Neuron (in vitro differentiated cells): Measurements from ENCODE around the gene SEPTIN5.
A peak's percentile ranks its signal among the peaks of the same experiment; 100 is the strongest.

ENCODE experiments used
- H2AFZ ChIP-seq: one replicate; pipeline ENCODE4 v1.6.1; 2013; ENCODE audit warnings: low read depth, mild to moderate bottlenecking, inconsistent platforms, low read length, moderate library complexity
- H3K27me3 ChIP-seq: one replicate; pipeline ENCODE4 v1.6.1; 2013; ENCODE audit warnings: low read length; ENCODE audit not compliant: insufficient read depth
- H3K36me3 ChIP-seq: one replicate; pipeline ENCODE4 v1.6.1; 2013; ENCODE audit warnings: low read length; ENCODE audit not compliant: insufficient read depth
- H3K4me1 ChIP-seq: one replicate; pipeline ENCODE4 v1.6.1; 2013; ENCODE audit warnings: low read length; ENCODE audit not compliant: insufficient read depth
- H3K4me3 ChIP-seq: 2 replicates; pipeline ENCODE4 v1.5.1; 2013; ENCODE audit warnings: mild to moderate bottlenecking, low read length, moderate library complexity
- H3K9me3 ChIP-seq: one replicate; pipeline ENCODE4 v1.6.1; 2013; ENCODE audit warnings: low read length

SEPTIN5 gene

GRCh38 chr22:19715188-19715930, 1.1 kb downstream of the SEPTIN5 start:
- H3K9me3 ChIP-seq: peaks cover 5% of the 10 kb centered on the region
- peak overlapping the region; percentile 46 for H3K4me3 ChIP-seq
- peaks cover 34% of the 10 kb centered on the region for H3K27me3 ChIP-seq

GRCh38 chr22:19716041-19716828, 1.9 kb downstream of the SEPTIN5 start:
- H3K36me3 ChIP-seq: peaks cover 5% of the 10 kb centered on the region
- H2AFZ ChIP-seq: no peak overlapping the region
- H3K27me3 ChIP-seq: peaks cover 32% of the 10 kb centered on the region
- H3K4me3 ChIP-seq: no peak overlapping the region
- peaks cover 5% of the 10 kb centered on the region for H3K9me3 ChIP-seq
- peaks cover 6% of the 10 kb centered on the region for H3K4me1 ChIP-seq

More at GRCh38 chr22:19715188-19715930, 1.1 kb downstream of the SEPTIN5 start:
- H2AFZ ChIP-seq: peak overlapping the region; percentile 87
- H3K4me1 ChIP-seq: peaks cover 6% of the 10 kb centered on the region
- peaks cover 5% of the 10 kb centered on the region for H3K36me3 ChIP-seq

GRCh38 chr22:19716829-19717105, 2.5 kb downstream of the SEPTIN5 start:
- Histone ChIP-seq H3K36me3 (peaks cover 5% of the 10 kb centered on the region), H3K4me3 (no peak overlapping the region), H3K4me1 (peaks cover 6% of the 10 kb centered on the region), H2AFZ (no peak overlapping the region), H3K9me3 (peaks cover 8% of the 10 kb centered on the region), H3K27me3 (peaks cover 36% of the 10 kb centered on the region)

- Histone ChIP-seq H2AFZ (no peak overlapping the region), H3K36me3 (peaks cover 5% of the 10 kb centered on the region), H3K27me3 (peaks cover 32% of the 10 kb centered on the region), H3K9me3 (peaks cover 8% of the 10 kb centered on the region), H3K4me3 (no peak overlapping the region), H3K4me1 (peaks cover 6% of the 10 kb centered on the region)
Measured at GRCh38 chr22:19717181-19717580, 2.9 kb downstream of the SEPTIN5 start.

- peaks cover 10% of the 10 kb centered on the region for H3K4me1 ChIP-seq
- peaks cover 5% of the 10 kb centered on the region for H3K36me3 ChIP-seq
- peaks cover 8% of the 10 kb centered on the region for H3K9me3 ChIP-seq
- H3K4me3 ChIP-seq: peak overlapping the region; percentile 37
- peaks cover 37% of the 10 kb centered on the region for H3K27me3 ChIP-seq
- peak overlapping the region; percentile 55 for H2AFZ ChIP-seq
Measured at GRCh38 chr22:19717691-19718455, 3.6 kb downstream of the SEPTIN5 start.

- Histone ChIP-seq H3K4me3 (peak overlapping the region; percentile 37), H3K9me3 (peaks cover 9% of the 10 kb centered on the region), H3K27me3 (peaks cover 38% of the 10 kb centered on the region), H3K36me3 (peaks cover 5% of the 10 kb centered on the region), H2AFZ (peak overlapping the region; percentile 55), H3K4me1 (peaks cover 17% of the 10 kb centered on the region)
Measured at GRCh38 chr22:19718456-19719049, 4.2 kb downstream of the SEPTIN5 start.

GRCh38 chr22:19719050-19719482, 4.8 kb downstream of the SEPTIN5 start:
- peaks cover 37% of the 10 kb centered on the region for H3K27me3 ChIP-seq
- no peak overlapping the region for H3K4me3 ChIP-seq
- no peak overlapping the region for H2AFZ ChIP-seq
- H3K9me3 ChIP-seq: peaks cover 9% of the 10 kb centered on the region
- H3K36me3 ChIP-seq: peaks cover 5% of the 10 kb centered on the region
- H3K4me1 ChIP-seq: peaks cover 20% of the 10 kb centered on the region

- peaks cover 5% of the 10 kb centered on the region for H3K36me3 ChIP-seq
- peaks cover 41% of the 10 kb centered on the region for H3K27me3 ChIP-seq
- H2AFZ ChIP-seq: no peak overlapping the region
- H3K4me1 ChIP-seq: peaks cover 20% of the 10 kb centered on the region
- peaks cover 9% of the 10 kb centered on the region for H3K9me3 ChIP-seq
- no peak overlapping the region for H3K4me3 ChIP-seq
Measured at GRCh38 chr22:19719488-19720021, 5.3 kb downstream of the SEPTIN5 start.

GRCh38 chr22:19720150-19720827, 6.0 kb downstream of the SEPTIN5 start:
- Histone ChIP-seq H3K36me3 (peaks cover 5% of the 10 kb centered on the region), H3K4me3 (no peak overlapping the region), H2AFZ (no peak overlapping the region), H3K9me3 (peaks cover 9% of the 10 kb centered on the region), H3K4me1 (peaks cover 15% of the 10 kb centered on the region), H3K27me3 (peaks cover 46% of the 10 kb centered on the region)

GRCh38 chr22:19720999-19721329, 6.7 kb downstream of the SEPTIN5 start:
- Histone ChIP-seq H3K9me3 (peaks cover 9% of the 10 kb centered on the region), H3K27me3 (peaks cover 51% of the 10 kb centered on the region), H2AFZ (no peak overlapping the region), H3K4me3 (no peak overlapping the region), H3K36me3 (peaks cover 5% of the 10 kb centered on the region), H3K4me1 (peaks cover 15% of the 10 kb centered on the region)

GRCh38 chr22:19721330-19722177, 7.3 kb downstream of the SEPTIN5 start:
- Histone ChIP-seq H3K27me3 (peaks cover 56% of the 10 kb centered on the region), H3K9me3 (peaks cover 9% of the 10 kb centered on the region), H3K36me3 (peaks cover 5% of the 10 kb centered on the region), H3K4me1 (peaks cover 15% of the 10 kb centered on the region), H3K4me3 (no peak overlapping the region), H2AFZ (no peak overlapping the region)
